Activated CD4-positive, alpha-beta T cell treated with anti-CD3 and anti-CD28 coated beads for 36 hours (primary cell): ENCODE results near the gene UAP1. TPM values are rescaled to one million over a fixed set of nuclear protein-coding genes. Genes with fewer than 3 reads are reported as not detected.

Experiments used
- ATAC-seq: fragments of 200-7000 bp; cut with Tn5 transposase; one replicate; pipeline ENCODE4 v1.10.0; 2021; ENCODE audit warnings: mild to moderate bottlenecking, moderate library complexity
- CTCF ChIA-PET: fragments of 350-600 bp; sonication (Branson Sonifier 250); formaldehyde crosslinking; loops from one replicate; lab custom pipeline; 2021; ENCODE audit warnings: antibody characterized with exemption; lab: Charles Lee
- POLR2A ChIA-PET: fragments of 350-600 bp; sonication (Branson Sonifier 250); formaldehyde crosslinking; loops from one replicate; lab custom pipeline; 2021; ENCODE audit warnings: antibody characterized with exemption, inconsistent platforms; lab: Charles Lee
- DNase-seq: peaks from one replicate; pipeline ENCODE4 v3.0.0-alpha.2; 2020
- H3K27ac Mint-ChIP-seq: one replicate; pipeline ENCODE4 v1.8.0; 2021; ENCODE audit warnings: mixed read lengths
- H3K27me3 Mint-ChIP-seq: one replicate; pipeline ENCODE4 v1.8.0; 2021; ENCODE audit warnings: mixed read lengths
- H3K36me3 Mint-ChIP-seq: one replicate; pipeline ENCODE4 v1.8.0; 2021; ENCODE audit warnings: low read depth, mixed read lengths
- H3K4me1 Mint-ChIP-seq: one replicate; pipeline ENCODE4 v1.8.0; 2021; ENCODE audit warnings: mixed read lengths
- H3K4me3 Mint-ChIP-seq: one replicate; pipeline ENCODE4 v1.8.0; 2021; ENCODE audit warnings: mild to moderate bottlenecking, moderate library complexity, mixed read lengths
- H3K9me3 Mint-ChIP-seq: one replicate; pipeline ENCODE4 v1.8.0; 2021; ENCODE audit warnings: low read depth, mixed read lengths
- intact Hi-C, 2 experiments: fragments of 100-400 bp; cut with DNase I in 1 of 2; cut with micrococcal nuclease in 1 of 2; formaldehyde crosslinking; loops; one replicate each; pipeline versions ENCODE4 v1.14.2 to v1.15.1; 2022 to 2024; cut with DNase I, micrococcal nuclease
- total RNA-seq, 2 experiments: library from RNA; stranded (reverse); gene quantifications; one replicate each; pipeline ENCODE4 v1.2.3, GENCODE V29; 2021

The UAP1 gene
- total RNA-seq, 2 experiments from 2014 or later = 29.7 to 34.8 TPM

DNA sequence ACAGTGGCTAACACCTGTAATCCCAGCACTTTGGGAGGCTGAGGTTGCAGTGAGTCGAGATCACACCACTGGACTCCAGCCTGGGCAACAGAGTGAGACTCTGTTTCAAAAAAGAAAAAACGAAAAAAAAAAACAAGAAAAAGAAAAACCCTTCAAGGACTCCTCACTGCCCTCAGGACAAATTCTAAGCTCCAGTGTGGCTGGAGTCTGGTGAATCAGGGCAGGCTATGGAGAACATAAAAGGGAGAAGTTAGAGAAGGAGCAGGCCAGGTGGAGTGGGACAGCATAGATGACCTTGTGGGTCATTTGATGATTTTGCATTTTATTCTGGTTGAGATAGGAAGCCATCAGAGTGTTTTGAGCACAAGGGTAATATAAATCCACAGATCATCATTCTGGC, 12.5 kb upstream of the UAP1 start:
- no peaks in the 10 kb centered on the region for H3K27me3 Mint-ChIP-seq
- no peak for ATAC-seq
- no peak for DNase-seq
- no peaks in the 10 kb centered on the region for H3K36me3 Mint-ChIP-seq
- CTCF ChIA-PET = no interaction called here
- no peak overlapping the region for H3K4me3 Mint-ChIP-seq
- H3K9me3 Mint-ChIP-seq = peaks cover 3% of the 10 kb centered on the region
- POLR2A ChIA-PET = no interaction called here
- H3K4me1 Mint-ChIP-seq = no peaks in the 10 kb centered on the region
- no peak overlapping the region for H3K27ac Mint-ChIP-seq
- intact Hi-C loops = no loop called here

DNA sequence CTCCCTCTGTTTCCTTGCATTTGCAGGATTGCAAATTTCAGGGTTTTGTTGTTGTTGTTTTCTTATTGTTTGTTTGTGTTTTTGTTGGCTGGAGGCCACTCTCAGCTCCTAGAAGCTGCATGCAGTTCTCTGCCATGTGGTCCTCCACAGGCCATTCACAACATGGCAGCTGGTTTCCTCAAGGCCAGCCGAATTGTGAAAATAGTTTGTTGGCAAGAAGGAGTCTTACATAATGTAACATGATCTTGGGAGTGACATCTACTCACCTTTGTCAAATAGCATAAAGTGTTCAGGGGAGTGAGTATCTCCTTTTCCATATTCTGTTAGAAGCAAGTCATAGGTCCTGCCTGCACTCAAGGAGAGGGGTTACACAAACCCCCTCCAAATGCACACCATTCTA, 10.6 kb upstream of the UAP1 start:
- CTCF ChIA-PET = no interaction called here
- Mint-ChIP-seq H3K27me3 (no peaks in the 10 kb centered on the region), H3K4me1 (no peaks in the 10 kb centered on the region), H3K4me3 (no peak overlapping the region), H3K9me3 (no peaks in the 10 kb centered on the region), H3K36me3 (no peaks in the 10 kb centered on the region), H3K27ac (no peak overlapping the region)
- no peak for DNase-seq
- POLR2A ChIA-PET = no interaction called here
- intact Hi-C loops = no loop called here
- ATAC-seq = no peak

DNA sequence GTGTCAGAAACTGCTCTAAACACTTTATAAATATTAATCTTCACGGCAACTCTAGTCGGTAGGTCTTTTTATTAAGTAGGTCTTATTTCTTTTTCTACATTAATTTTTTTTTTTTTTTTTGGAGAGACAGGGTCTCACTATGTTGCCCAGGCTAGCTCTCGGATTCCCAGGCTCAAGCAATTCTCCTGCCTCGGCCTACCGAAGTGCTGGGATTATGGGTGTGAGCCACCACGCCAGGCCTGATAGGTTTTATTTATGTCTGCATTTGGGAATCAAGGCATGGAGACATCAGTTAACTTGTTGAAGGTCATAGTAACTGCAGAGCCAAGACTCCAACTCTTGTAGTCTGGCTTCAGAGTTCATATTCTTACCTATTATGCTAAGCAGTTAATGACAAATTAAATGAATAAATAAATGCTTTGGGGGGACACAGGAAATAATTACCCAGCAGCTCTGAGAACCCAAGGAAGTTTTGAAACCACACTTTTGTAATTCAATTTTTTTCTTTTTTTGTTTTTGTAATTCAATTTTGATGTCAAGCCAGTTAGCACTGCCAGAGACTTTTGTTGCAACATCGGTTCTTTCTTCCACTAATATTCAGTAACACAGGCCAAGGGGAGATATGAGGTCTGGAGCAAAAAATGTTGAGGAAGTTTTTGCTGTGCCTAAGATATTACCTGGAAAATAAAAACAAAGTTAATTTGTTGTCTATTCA, 9.4 kb upstream of the UAP1 start:
- H3K4me3 Mint-ChIP-seq = no peak overlapping the region
- H3K9me3 Mint-ChIP-seq = no peaks in the 10 kb centered on the region
- no peak for DNase-seq
- ChIA-PET POLR2A (no interaction called here), CTCF (no interaction called here)
- no peak overlapping the region for H3K27ac Mint-ChIP-seq
- no peaks in the 10 kb centered on the region for H3K4me1 Mint-ChIP-seq
- H3K27me3 Mint-ChIP-seq = no peaks in the 10 kb centered on the region
- no peaks in the 10 kb centered on the region for H3K36me3 Mint-ChIP-seq
- intact Hi-C loops = no loop called here
- ATAC-seq = no peak

DNA sequence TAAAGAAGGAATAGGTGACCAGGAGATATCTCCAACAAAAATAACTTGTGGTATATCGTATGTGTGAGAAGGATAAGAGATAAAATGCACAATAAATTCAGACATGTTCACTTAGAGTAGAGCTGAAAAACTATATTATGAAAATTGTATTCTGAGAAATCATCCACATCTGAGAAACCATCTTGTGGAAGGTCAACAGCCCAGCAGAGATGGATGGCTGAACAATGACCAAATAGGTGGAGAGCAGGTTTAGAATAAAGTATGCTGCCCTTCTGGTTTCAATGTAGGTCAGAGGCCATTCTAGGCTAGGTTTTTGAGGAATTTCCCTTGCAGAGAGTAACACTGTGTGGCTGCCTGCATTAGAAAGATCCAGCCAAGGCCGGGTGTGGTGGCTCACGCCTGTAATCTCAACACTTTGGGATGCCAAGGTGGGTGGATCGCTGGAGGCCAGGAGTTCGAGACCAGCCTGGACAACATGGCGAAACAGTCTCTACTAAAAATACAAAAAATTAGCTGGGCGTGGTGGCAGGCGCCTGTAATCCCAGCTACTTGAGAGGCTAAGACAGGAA, 8.8 kb upstream of the UAP1 start:
- H3K9me3 Mint-ChIP-seq = no peaks in the 10 kb centered on the region
- H3K36me3 Mint-ChIP-seq = no peaks in the 10 kb centered on the region
- H3K4me3 Mint-ChIP-seq = no peak overlapping the region
- ChIA-PET CTCF (no interaction called here), POLR2A (no interaction called here)
- no peak for ATAC-seq
- DNase-seq = no peak
- H3K27ac Mint-ChIP-seq = no peak overlapping the region
- H3K27me3 Mint-ChIP-seq = no peaks in the 10 kb centered on the region
- intact Hi-C loops = no loop called here
- no peaks in the 10 kb centered on the region for H3K4me1 Mint-ChIP-seq

DNA sequence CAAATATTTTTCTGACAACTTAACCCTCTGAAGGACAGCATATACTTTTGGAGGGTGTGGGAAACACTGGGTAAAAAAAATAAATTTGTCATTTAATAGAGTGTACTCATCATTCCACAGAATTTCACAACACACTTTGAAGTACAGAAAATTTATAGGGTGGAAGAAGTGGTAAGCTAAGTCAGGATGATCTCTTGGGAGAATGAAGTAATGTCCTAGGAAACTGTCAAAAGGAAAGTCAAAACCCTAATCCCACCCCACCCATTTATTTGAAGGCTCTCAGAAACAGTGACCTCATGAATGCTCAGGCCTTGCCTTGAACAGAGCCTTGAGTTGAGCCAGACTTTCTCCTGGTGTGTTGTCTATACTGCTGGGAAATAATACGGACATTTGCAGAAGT, 7.3 kb upstream of the UAP1 start:
- H3K4me3 Mint-ChIP-seq = no peak overlapping the region
- H3K27me3 Mint-ChIP-seq = no peaks in the 10 kb centered on the region
- DNase-seq = no peak
- ChIA-PET POLR2A (no interaction called here), CTCF (no interaction called here)
- H3K9me3 Mint-ChIP-seq = no peaks in the 10 kb centered on the region
- H3K36me3 Mint-ChIP-seq = no peaks in the 10 kb centered on the region
- no peaks in the 10 kb centered on the region for H3K4me1 Mint-ChIP-seq
- H3K27ac Mint-ChIP-seq = no peak overlapping the region
- intact Hi-C loops = no loop called here
- ATAC-seq = no peak

DNA sequence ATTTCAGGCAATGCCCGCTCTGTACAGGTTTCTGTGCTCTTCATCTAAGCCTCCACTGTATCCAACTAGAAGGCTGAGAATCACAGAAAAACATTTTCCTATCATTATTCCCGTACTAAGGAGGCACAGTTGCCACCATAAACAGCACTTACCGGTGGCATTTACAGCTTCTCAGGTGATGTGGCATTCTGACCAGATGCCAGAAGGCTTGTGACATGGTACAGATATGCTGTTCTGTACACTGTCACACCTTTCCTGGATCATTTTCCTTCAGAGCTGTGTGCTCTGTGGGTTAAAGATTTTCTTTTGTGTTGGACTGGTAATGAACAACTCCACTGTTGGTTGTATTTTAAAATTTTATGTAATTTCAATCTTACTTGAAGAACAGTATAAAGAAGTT, 4.0 kb upstream of the UAP1 start:
- Mint-ChIP-seq H3K27me3 (no peaks in the 10 kb centered on the region), H3K36me3 (peaks cover under 1% of the 10 kb centered on the region), H3K9me3 (no peaks in the 10 kb centered on the region), H3K4me3 (no peak overlapping the region), H3K4me1 (peaks cover 9% of the 10 kb centered on the region), H3K27ac (no peak overlapping the region)
- POLR2A ChIA-PET = no interaction called here
- DNase-seq = no peak
- CTCF ChIA-PET = no interaction called here
- no peak for ATAC-seq
- intact Hi-C loops = no loop called here

DNA sequence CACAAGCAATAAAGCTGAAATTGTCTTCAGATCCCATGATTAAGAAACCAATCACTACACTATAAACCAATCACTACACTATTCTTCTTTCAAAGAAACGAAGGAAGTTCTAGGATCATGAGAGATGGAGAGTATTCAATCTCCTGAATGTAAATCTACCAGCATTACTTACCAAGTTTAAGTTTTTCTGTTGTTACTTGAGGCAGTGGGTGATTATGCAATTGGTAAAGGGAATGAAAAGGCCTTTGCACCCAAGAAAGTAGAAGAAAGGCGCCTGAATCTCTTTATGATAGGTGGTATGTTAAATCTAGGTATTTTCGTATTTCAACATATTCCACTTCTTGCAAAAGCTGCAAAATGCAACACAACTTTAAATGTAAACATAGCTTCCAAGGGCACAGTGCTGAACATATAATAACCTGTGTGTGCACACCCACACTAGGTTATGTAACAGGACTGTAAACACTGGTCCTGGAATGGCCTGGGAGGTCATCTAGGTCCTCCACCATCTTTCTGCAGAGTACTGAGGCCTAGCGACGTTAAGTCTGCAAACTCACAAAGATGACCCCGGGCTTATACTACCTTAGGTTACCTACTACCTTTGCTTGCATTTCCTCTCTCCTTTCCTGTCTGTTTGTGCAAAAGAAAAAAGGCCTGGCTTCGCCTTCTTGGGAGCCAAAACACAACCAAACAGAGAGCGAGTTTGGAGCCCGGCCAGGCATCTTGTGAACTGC, 1.1 kb upstream of the UAP1 start:
- no peak for ATAC-seq
- Mint-ChIP-seq H3K27ac (peak overlapping the region; percentile 94), H3K4me1 (peaks cover 35% of the 10 kb centered on the region), H3K9me3 (no peaks in the 10 kb centered on the region), H3K36me3 (peaks cover 2% of the 10 kb centered on the region), H3K27me3 (no peaks in the 10 kb centered on the region), H3K4me3 (peak overlapping the region; percentile 79)
- ChIA-PET POLR2A (interaction anchor here (0.7 kb wide), 1 partner anchor 867 kb away, joined by 4 read pairs; no protein-coding TSS in a partner anchor), CTCF (interaction anchor here (0.6 to 1.0 kb wide), 3 partner anchors 19 to 62 kb away, joined by 4 to 6 read pairs (median 4); no protein-coding TSS in a partner anchor)
- DNase-seq = no peak
- intact Hi-C loops = loop anchor here (1.0 to 10.0 kb wide), 8 partner anchors 63 to 1333 kb away; partner anchors contain the start of genes NUF2 (in 2 of the 2), UHMK1 (in 2 of the 2), ATF6 (in 1 of the 2) and HSD17B7 (in 1 of the 2)

DNA sequence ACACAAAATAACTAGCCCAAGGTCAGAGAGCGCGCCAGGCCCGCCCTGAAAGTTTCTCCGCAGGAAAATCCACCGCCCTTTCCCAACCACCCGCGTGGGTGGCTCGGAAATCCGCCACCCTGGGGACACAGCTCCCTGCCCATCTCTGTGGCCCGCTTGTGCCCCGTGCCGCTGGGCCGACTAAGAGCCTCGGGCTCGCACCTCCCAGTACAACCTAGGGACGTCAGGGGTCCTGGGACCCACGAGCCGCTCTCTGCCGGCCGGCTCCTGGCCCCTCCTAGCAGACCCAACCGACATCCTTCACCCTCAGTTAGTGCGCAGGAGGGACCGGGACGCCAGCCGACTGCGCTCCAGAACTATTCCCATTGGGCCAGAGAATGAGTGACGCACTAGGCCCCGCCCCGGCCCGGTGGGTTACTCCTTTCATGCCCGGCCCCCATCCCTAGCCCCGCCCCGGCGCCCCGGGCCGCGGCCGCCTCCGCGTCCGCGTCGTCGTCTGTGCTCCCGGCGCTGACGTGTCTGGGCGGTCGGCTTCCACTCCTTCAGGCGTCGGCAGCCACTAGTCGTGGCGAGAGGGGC, 396 bp upstream of the UAP1 start:
- peak overlapping the region; percentile 79 for H3K4me3 Mint-ChIP-seq
- H3K27ac Mint-ChIP-seq = peak overlapping the region; percentile 94
- ATAC-seq (peak; percentile 98), DNase-seq (peak; percentile 99)
- H3K36me3 Mint-ChIP-seq = peaks cover 2% of the 10 kb centered on the region
- ChIA-PET POLR2A (no interaction called here), CTCF (interaction anchor here (0.6 to 1.0 kb wide), 3 partner anchors 19 to 62 kb away, joined by 4 to 6 read pairs (median 4); no protein-coding TSS in a partner anchor)
- intact Hi-C loops = loop anchor here (1.0 to 10.0 kb wide), 8 partner anchors 64 to 1334 kb away; partner anchors contain the start of genes NUF2 (in 2 of the 2), UHMK1 (in 2 of the 2), ATF6 (in 1 of the 2) and HSD17B7 (in 1 of the 2)
- H3K9me3 Mint-ChIP-seq = no peaks in the 10 kb centered on the region
- H3K4me1 Mint-ChIP-seq = peaks cover 35% of the 10 kb centered on the region
- H3K27me3 Mint-ChIP-seq = no peaks in the 10 kb centered on the region

DNA sequence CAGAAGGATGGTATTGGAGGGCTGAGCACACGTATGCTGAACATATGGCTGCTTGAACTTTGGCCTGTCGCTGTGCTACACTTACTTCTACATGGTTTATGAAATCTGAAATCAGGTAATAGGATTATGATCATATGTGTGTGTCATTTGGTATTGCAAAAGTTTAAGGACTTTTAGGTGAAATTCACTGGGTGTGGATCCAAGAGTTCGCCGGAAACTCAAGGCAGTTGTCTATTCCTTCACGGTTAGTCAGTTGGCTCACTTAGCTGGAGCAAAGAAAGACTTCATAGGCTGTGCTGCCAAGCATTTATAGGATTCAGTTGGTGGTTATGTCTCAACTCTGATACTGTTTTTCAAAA, 927 bp downstream of the UAP1 start:
- Mint-ChIP-seq H3K4me3 (peak overlapping the region; percentile 79), H3K36me3 (peaks cover 7% of the 10 kb centered on the region), H3K4me1 (peaks cover 35% of the 10 kb centered on the region), H3K27ac (peak overlapping the region; percentile 74), H3K27me3 (no peaks in the 10 kb centered on the region), H3K9me3 (no peaks in the 10 kb centered on the region)
- intact Hi-C loops = loop anchor here in 1 of 2 experiments (5.0 to 10.0 kb wide), 3 partner anchors 768 to 1335 kb away; partner anchors contain the start of genes ATF6 and TOMM40L
- no peak for ATAC-seq
- POLR2A ChIA-PET = no interaction called here
- CTCF ChIA-PET = no interaction called here
- DNase-seq = peak; percentile 9

DNA sequence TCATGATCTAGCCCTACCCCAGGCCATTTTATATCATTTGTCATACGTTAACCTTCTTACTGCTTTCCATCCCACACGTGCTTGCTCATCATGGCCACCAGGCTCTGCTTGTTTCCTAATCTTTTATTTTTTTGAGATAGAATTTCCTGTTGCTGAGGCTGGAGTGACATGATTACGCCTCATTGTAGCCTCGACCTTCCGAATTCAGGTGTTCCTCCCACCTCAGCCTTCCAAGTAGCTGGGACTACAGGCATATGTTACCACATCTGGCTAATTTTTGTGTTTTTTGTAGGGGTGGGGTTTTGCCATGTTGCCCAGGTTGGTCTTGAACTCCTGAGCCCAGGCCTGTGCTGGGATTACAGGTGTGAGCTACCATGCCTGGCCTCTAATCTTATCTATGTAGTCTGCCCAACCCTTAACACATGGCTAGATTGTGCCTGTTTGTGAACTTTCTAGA, 3.3 kb downstream of the UAP1 start:
- Mint-ChIP-seq H3K4me1 (peaks cover 35% of the 10 kb centered on the region), H3K27me3 (no peaks in the 10 kb centered on the region), H3K36me3 (peaks cover 17% of the 10 kb centered on the region), H3K27ac (peak overlapping the region; percentile 38), H3K9me3 (no peaks in the 10 kb centered on the region), H3K4me3 (no peak overlapping the region)
- ChIA-PET CTCF (no interaction called here), POLR2A (no interaction called here)
- intact Hi-C loops = loop anchor here in 1 of 2 experiments (5.0 to 10.0 kb wide), 3 partner anchors 770 to 1337 kb away; partner anchors contain the start of genes ATF6 and TOMM40L
- peak; percentile 21 for DNase-seq
- ATAC-seq = no peak

DNA sequence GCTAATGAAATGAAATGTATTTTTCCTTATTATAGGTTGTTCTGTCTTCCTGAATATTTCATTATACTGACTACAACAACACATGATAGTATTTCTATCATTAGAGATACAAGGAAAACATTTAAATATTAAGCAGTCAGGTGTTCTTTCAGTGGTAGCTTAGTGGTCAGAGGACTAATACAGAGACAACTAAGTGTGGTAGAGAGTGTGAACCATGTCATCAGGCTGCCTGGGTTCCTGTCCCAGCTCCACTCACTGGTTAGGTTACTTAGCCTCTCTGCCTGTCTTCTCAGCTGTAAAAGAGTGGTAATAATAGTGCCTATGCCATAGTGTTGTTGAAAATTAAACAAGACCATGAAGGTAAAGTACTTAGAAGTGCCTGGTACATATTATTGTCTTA, 3.9 kb downstream of the UAP1 start:
- ATAC-seq (no peak), DNase-seq (no peak)
- H3K4me1 Mint-ChIP-seq = peaks cover 37% of the 10 kb centered on the region
- ChIA-PET POLR2A (no interaction called here), CTCF (no interaction called here)
- H3K4me3 Mint-ChIP-seq = no peak overlapping the region
- H3K27ac Mint-ChIP-seq = no peak overlapping the region
- H3K36me3 Mint-ChIP-seq = peaks cover 17% of the 10 kb centered on the region
- H3K27me3 Mint-ChIP-seq = no peaks in the 10 kb centered on the region
- H3K9me3 Mint-ChIP-seq = no peaks in the 10 kb centered on the region
- intact Hi-C loops = loop anchor here in 1 of 2 experiments (10.0 kb wide), 1 partner anchor 771 kb away; no protein-coding TSS in a partner anchor
